ENCODE results near the gene SCGB1A1.

The SCGB1A1 gene

DNA sequence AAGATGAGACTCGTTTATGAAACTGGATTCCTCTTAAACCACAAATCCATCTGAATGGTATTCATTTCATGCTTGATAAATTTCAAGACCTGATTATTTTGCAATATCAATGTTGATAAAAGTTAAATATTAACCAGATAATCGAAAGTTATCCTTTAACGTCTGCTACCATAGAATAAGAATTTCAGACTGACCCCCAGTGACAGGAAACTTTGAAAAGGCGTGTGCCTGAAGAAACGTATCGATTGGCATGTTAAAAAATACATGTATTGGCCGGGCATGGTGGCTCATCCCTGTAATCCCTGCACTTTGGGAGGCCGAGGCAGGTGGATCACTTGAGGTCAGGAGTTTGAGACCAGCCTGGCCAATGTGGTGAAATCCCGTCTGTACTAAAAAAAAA is 13.9 kb downstream of the SCGB1A1 start:
- peaks cover 5 to 22% of the 10 kb centered on the region in 2 experiments for H3K4me1 ChIP-seq (ENCODE audit: control insufficient read depth in 1 of 2, insufficient read depth in 1 of 2, low read depth in 1 of 2, low read length in 1 of 2)
- peaks cover 42% of the 10 kb centered on the region for H3K27me3 ChIP-seq
- TF ChIP-seq, protein P1, sequence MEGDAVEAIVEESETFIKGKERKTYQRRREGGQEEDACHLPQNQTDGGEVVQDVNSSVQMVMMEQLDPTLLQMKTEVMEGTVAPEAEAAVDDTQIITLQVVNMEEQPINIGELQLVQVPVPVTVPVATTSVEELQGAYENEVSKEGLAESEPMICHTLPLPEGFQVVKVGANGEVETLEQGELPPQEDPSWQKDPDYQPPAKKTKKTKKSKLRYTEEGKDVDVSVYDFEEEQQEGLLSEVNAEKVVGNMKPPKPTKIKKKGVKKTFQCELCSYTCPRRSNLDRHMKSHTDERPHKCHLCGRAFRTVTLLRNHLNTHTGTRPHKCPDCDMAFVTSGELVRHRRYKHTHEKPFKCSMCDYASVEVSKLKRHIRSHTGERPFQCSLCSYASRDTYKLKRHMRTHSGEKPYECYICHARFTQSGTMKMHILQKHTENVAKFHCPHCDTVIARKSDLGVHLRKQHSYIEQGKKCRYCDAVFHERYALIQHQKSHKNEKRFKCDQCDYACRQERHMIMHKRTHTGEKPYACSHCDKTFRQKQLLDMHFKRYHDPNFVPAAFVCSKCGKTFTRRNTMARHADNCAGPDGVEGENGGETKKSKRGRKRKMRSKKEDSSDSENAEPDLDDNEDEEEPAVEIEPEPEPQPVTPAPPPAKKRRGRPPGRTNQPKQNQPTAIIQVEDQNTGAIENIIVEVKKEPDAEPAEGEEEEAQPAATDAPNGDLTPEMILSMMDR (IDR thresholded peaks at IDR 0.05): no peak
- no peak overlapping the region for H3K4me3 ChIP-seq (ENCODE audit: low read depth in 1 of 2, low read length in 1 of 2)
- H3K9me3 ChIP-seq: no peaks in the 10 kb centered on the region
- H3K36me3 ChIP-seq: no peaks in the 10 kb centered on the region
- no peak overlapping the region for H3K27ac ChIP-seq

DNA sequence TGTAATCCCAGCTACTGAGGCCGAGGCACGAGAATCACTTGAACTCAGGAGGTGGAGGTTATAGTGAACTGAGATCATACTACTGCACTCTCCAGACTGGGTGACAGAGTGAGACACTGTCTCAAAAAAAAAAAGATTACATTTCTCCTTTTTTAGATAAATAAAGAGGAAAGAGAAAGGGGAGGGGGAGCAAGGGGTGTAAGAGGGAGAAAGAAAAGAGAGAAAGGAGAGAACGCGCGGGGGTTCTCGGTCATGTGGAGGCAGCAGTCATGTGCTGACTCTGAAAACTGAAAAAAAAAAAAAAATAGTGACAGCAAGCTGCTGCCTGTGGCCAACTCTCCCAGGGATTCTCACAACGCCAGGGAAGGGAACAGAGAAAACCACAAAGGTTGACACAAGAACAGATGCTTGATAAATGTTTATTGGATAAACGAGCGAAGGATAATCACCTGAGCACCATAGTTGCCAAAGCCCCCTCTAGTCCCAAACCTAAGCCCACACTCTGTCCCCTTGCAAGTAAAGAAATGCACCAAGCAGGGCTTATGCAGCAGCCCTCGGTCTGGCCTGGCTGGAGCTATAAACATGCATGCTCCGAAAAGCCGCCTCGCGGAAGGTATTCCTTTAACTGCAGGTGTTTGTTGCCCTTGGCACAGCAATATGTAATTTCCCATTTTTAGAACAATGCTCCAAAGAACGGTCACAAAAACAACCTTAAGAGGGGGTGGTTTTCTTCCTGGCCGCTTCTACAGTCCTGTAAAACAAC is 14.5 kb downstream of the SCGB1A1 start:
- no peaks in the 10 kb centered on the region for H3K9me3 ChIP-seq
- H3K4me3 ChIP-seq (ENCODE audit: low read depth in 1 of 2, low read length in 1 of 2): no peak overlapping the region
- H3K36me3 ChIP-seq: no peaks in the 10 kb centered on the region
- H3K27me3 ChIP-seq: peaks cover 42% of the 10 kb centered on the region
- no peak overlapping the region for H3K27ac ChIP-seq
- H3K4me1 ChIP-seq (ENCODE audit: control insufficient read depth in 1 of 2, insufficient read depth in 1 of 2, low read depth in 1 of 2, low read length in 1 of 2): peaks cover 5 to 19% of the 10 kb centered on the region in 2 experiments
- TF ChIP-seq, protein P1 (IDR thresholded peaks at IDR 0.05): no peak

DNA sequence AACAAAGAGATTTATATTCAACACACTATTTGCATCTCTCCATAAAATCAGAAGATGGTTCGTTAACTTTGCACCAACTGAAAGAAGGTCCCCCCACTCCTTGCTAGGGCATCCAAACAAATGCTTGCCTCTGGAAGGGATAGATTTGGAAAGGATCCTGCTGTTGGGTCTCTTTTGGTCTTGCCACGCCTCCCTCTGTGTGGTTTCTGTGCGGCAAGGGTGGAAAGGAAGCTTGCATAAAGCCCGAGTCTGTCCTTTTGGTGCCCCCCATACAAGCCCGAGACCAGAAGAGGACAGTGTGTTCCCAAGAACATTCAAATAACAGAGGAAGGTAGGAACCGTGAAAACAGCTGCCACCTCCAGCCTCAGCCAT is 15.1 kb downstream of the SCGB1A1 start:
- TF ChIP-seq, protein P1 (IDR thresholded peaks at IDR 0.05): no peak
- no peaks in the 10 kb centered on the region for H3K9me3 ChIP-seq
- no peaks in the 10 kb centered on the region for H3K36me3 ChIP-seq
- H3K27ac ChIP-seq: no peak overlapping the region
- peaks cover 42% of the 10 kb centered on the region for H3K27me3 ChIP-seq
- H3K4me1 ChIP-seq (ENCODE audit: control insufficient read depth in 1 of 2, insufficient read depth in 1 of 2, low read depth in 1 of 2, low read length in 1 of 2): peaks cover 5 to 19% of the 10 kb centered on the region in 2 experiments
- H3K4me3 ChIP-seq (ENCODE audit: low read depth in 1 of 2, low read length in 1 of 2): no peak overlapping the region

DNA sequence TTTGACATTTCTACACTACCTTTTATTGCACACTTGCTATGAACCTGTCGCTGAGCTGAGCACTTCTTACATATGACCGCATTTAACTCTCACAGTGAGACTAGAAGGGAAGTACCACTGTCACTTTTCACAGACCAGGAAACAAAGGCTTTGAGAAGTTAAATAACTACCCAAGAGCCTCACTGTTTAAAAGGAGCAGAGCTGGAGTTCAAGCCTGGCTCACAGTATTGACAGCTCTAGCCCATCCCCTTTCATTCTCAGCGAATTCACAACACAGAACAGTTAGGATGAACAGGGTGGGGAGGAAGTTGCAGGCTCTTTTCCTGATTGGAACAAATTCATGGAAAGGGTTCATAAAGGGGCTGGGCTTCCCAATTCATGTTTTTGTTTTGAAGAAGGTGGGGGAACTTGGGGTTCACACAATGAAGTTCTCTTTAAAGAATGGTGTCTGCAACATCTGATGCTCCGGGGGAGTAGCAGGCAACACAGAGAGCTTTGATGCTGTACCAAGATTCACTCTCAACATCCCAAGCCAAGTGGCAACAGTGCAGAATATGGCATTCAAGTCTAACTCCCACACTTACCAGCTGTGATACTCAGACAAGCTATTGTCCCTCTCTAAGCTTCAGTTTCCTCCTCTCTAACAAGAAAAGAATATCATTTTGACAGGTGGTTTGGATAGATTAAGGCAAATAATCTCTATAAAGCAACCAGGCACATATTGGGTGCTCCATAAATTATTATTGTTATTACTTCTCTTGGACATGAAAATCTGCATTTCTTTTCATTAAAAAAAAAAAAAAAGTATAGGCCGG is 17.2 kb downstream of the SCGB1A1 start:
- peaks cover 0 to 6% of the 10 kb centered on the region in 2 experiments for H3K4me1 ChIP-seq (ENCODE audit: control insufficient read depth in 1 of 2, insufficient read depth in 1 of 2, low read depth in 1 of 2, low read length in 1 of 2)
- H3K36me3 ChIP-seq: no peaks in the 10 kb centered on the region
- H3K27ac ChIP-seq: no peak overlapping the region
- H3K9me3 ChIP-seq: no peaks in the 10 kb centered on the region
- H3K4me3 ChIP-seq (ENCODE audit: low read depth in 1 of 2, low read length in 1 of 2): no peak overlapping the region
- peaks cover 34% of the 10 kb centered on the region for H3K27me3 ChIP-seq
- TF ChIP-seq, protein P1 (IDR thresholded peaks at IDR 0.05): no peak

DNA sequence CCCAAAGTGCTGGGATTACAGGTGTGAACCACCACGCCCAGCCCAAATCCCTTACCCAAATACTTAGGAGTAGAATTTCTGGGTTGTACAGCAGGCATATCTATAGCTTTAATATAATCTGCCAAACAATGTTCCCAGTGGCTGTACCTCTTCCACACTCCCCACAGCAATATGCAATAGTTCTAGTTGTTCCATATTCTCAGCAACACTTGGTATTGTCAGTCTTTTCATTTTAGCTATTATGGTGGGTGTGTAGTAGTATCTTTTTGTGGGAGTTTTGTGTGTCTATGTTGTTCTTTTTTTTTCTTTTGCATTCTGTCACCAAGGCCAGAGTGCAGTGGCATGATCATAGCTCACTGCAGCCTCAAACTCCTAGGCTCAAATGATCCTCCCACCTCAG is 18.8 kb downstream of the SCGB1A1 start:
- Histone ChIP-seq H3K4me1 (ENCODE audit: control insufficient read depth in 1 of 2, insufficient read depth in 1 of 2, low read depth in 1 of 2, low read length in 1 of 2) (peaks cover 0 to 6% of the 10 kb centered on the region in 2 experiments), H3K9me3 (no peaks in the 10 kb centered on the region), H3K36me3 (no peaks in the 10 kb centered on the region), H3K27ac (no peak overlapping the region), H3K4me3 (ENCODE audit: low read depth in 1 of 2, low read length in 1 of 2) (no peak overlapping the region), H3K27me3 (peaks cover 18% of the 10 kb centered on the region)
- TF ChIP-seq, protein P1 (IDR thresholded peaks at IDR 0.05): no peak

Measured in neutrophil (primary cell).